Measurements from ENCODE around the gene SLC35F4.
A peak's percentile ranks its signal among the peaks of the same experiment; 100 is the strongest.
"Not testable (repeated sequence)": the region's sequence is repeated elsewhere in the genome, so short reads cannot be mapped to it uniquely, and the experiment has no call there.

The SLC35F4 gene

DNA sequence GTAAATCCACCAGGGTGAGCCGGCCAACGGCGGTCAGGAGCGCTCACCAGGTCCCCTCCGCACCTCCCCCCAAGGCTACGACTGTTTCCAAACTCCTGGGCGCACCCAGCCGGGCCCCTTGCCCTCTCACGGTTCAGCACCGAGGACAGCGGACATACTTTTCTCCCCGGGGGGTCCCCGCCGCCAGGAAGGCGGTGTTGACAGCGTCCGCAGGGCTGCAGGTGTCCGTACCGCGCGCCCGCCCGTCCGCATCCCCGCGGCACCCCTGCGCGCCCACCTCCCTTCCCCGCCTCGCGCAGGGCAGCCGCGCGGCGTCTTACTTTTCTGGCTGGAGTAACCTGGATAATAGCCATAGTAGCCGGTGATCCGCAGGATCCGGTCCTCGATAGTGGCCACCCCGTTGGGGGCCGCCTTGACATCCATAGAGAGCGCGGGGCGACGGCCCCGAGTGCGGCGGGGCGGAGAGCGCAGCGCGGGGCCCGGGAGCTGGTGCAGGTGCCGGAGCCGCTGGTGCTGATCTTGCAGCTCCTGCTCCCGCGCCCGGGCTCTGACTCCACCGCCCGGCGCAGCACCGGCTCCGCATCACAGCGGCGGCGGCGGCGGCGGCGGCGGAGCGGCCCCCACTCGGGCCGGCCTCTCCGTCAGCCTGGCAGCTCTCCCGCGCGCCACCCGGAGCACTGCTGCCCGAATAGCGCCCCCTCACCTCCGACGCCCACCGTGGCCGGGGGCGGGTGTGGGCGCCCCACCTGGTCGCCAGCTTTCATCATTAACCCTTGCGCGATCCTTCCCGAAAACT, at the start of gene SLC35F4:
Gene SLC35F4 (minus strand): TSS at position 690 of the 796 bp plus-strand sequence.
- DNase-seq (ENCODE audit: low read depth): no peak

GRCh38 chr14:57909626-57910025, 43.7 kb upstream of the SLC35F4 start:
- DNase-seq (ENCODE audit: low read depth): no peak

DNA sequence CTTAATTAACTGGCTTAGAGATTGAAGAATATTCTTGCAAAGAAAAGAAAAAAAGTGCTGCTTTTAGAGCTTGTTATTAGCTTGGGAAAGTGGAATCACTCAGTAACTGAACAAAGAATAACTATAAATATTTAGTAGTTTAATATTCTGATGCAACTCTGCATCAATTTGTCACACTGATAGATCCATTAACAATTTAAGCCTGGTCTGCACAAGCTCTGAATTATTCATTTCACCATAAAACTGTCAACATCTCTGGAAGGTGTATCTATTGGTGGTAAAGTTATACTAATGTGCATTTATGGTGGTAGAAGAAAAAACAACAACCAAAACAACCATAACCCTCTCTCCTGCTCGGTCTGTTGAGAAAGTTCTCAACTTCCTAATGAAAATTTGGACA, 38.1 kb upstream of the SLC35F4 start:
- DNase-seq (ENCODE audit: low read depth): no peak

GRCh38 chr14:57898837-57899572, 33.1 kb upstream of the SLC35F4 start:
- DNase-seq (ENCODE audit: low read depth): no peak

GRCh38 chr14:57897144-57897748, 31.4 kb upstream of the SLC35F4 start:
- no peak for DNase-seq (ENCODE audit: low read depth)

DNA sequence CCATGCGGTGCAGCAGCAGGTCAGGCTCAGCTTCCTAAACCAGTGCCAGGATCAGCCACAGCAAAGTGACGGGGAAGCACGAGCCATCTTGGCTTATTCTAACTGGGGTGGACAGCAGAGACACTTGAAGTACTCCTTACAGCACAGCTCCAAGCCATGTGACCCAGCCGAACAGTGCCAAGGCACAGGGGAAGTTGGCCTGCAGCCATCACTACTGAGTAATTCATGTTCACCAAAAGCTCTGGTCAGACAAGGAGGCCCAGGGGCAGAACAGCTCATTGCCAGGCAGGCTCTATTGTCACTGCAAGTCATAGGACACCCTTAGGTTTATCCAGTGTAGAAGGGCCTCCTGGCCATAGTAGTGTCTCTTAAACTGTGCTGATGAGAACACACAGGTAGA, 23.4 kb upstream of the SLC35F4 start:
- peak; percentile 34 for DNase-seq (ENCODE audit: low read depth)

DNA sequence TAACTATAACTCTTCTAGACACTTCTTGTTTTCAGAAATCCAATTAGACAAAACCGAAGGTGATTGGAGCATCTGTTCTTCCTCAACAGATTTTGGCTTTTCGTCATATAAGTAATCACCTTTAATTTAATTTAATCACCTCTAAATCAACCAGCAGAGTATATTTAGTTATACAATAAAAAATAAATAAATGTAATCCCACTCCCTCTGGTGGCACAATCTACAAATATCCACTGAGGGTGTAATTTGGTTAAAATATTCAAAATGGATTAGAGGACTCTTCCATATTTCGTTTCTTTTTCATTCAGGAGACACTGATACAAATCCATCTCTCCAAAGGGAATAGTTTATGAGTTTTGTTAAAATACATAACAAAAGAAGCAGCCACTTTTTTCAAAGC, 18.3 kb upstream of the SLC35F4 start:
- no peak for DNase-seq (ENCODE audit: low read depth)

- DNase-seq (ENCODE audit: low read depth): peak; percentile 13
Measured at GRCh38 chr14:57883061-57883460, 17.2 kb upstream of the SLC35F4 start.

DNA sequence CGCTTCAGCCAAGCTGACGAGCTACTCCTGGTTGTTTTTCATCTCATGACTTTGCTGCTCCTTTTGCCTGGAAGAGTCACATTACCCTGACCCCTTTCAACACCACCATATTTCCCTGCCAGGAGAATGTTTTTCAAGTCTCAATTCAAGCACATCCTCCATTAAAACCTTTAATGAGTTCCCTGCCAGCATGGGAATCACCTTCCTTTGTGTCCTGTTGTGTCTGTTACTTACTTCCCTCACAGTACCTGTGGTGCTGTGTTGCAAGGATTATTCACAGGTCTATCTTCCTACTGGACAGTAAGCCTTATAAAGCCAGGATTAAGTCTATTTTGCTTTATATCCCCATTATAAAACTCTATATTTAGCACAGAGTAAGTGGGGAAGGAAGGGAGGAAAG, 13.6 kb upstream of the SLC35F4 start:
- DNase-seq (ENCODE audit: low read depth): no peak

- DNase-seq (ENCODE audit: low read depth): no peak
Measured at GRCh38 chr14:57875985-57876384, 10.1 kb upstream of the SLC35F4 start.

- DNase-seq (ENCODE audit: low read depth): no peak
Measured at GRCh38 chr14:57875296-57875695, 9.4 kb upstream of the SLC35F4 start.

- no peak for DNase-seq (ENCODE audit: low read depth)
Measured at GRCh38 chr14:57871459-57872080, 5.7 kb upstream of the SLC35F4 start.

DNA sequence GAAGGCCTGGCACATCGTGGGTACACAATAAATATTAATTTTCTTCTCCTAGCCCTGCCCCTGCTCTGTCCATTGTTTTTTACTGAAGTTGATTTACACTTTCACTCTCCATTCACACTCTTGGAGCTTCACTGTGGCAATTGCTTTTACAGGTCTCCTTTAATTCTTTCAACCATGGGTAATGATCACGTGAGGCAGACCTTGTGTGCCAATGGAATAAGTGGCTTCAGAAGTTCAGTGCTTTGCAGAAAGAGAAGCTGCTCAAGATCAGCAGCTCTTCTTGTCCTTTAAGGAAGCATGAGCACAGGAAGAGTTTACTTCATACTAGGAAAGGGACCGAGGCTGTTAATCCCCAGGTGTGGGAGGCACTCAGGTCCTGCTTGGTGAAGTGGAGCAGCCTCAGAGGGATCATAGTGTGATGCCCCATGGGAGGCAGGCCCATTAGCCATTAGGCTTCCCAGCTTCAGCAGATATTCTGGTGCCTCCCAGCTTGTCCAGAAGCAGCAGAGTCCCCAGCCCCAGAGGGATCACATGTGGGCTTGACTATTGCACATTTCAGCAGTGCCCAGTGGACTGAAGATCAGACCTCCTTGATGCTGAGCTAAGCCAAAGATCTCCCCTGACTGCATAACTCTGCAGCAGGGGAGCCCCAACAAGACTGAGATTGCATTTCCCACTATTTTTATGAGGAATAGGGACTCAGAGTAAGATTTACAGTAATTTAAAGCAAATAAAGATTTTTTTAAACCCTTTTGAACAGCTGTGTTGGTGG, 5.0 kb upstream of the SLC35F4 start:
- DNase-seq (ENCODE audit: low read depth): no peak

DNA sequence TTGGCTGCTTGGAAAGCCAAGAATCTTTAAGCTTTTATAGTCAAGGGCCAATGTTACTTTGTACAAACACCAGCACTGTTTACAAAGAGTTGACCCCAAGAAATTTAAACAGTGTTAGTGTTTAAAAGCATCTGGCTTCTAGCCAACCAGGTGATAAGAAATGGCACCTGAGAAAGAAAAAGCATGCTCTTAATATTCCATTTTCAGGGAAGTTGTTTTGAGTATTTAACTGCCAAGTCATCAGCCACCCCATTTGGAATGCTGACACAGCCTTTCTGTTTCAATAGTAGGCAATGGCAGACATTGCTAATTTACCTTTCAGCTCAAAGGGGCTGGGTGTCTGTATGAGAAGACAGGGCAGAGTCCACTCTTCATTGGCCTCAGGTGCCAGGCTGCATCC, 3.7 kb upstream of the SLC35F4 start:
- no peak for DNase-seq (ENCODE audit: low read depth)

DNA sequence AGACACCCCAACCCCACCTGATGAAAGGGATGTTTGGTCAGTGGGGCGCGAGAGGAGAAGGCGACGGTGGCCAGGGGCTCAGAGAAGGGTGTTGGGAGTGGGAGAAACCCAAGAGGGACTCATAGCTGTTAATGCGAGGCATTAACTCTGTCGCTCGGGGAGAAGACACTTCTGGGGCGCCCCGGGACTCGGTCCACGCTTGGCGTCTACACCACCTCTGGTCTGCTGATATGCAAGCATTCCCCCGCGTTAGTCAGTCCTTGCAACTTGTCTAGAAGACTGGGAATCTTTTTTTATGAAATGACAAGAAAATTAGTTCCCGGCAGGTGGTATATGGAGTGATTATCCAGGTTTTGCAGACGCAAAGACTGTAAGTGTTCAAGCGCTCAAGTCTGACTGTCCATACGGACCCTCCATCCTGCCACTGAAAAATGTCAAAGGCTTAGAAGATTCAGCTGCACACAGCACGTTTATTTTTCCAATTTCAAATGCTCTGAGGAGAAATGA, 360 bp upstream of the SLC35F4 start:
- no peak for DNase-seq (ENCODE audit: low read depth)

DNA sequence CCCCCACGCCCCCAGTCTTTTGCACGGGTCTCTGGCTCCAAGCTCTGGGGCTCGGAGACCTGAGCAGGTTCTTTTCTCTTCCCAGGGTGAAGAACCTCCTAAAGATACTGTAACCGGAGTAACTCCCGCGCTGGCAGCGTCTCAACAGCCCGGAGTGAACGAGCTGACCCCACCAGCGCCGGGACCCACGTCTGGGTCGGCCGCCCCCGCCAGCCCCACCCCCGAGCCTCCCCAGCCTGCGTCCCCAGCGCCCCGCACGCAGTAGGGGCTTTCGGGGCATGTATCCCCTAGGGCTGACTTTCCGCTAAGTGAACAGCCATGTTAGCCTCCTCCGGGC, 858 bp downstream of the SLC35F4 start:
- DNase-seq (ENCODE audit: low read depth): no peak

- no peak for DNase-seq (ENCODE audit: low read depth)
Measured at GRCh38 chr14:57864659-57865058, 1.2 kb downstream of the SLC35F4 start.

GRCh38 chr14:57863471-57863870, 2.4 kb downstream of the SLC35F4 start:
- no peak for DNase-seq (ENCODE audit: low read depth)

DNA sequence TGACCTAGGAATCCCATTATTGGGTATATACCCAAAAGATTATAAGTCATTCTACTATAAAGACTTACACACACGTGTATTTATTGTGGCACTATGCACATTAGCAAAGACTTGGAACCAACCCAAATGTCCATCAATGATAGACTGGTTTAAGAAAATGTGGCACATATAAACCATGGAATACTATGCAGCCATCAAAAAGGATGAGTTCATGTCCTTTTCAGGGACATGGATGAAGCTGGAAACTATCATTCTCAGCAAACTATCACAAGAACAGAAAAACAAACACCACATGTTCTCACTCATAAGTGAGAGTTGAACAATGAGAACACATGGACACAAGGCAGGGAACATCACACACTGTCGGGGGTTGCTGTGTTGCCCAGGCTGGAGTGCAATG, 10.2 kb downstream of the SLC35F4 start:
- DNase-seq (ENCODE audit: low read depth): not testable (repeated sequence)

DNA sequence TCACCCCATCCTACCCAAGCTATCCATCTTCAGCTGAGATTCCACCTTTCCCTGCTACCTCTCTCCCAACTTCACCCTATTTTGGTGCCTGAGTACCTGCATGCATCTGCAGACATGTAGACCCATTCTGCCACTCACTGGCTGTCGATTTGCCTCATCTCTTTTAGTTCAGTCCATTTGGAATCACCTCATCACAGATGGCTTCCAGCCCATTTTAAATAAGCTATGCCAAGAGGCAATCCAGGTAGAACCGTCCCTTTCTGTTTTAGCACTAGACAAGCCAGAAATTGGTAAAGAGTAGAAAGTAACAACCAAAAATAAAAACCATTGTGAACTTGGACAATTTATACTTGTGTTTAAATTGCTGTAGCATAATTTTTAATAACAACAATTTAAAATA, 11.3 kb downstream of the SLC35F4 start:
- no peak for DNase-seq (ENCODE audit: low read depth)

- no peak for DNase-seq (ENCODE audit: low read depth)
Measured at GRCh38 chr14:57851354-57851753, 14.5 kb downstream of the SLC35F4 start.

DNA sequence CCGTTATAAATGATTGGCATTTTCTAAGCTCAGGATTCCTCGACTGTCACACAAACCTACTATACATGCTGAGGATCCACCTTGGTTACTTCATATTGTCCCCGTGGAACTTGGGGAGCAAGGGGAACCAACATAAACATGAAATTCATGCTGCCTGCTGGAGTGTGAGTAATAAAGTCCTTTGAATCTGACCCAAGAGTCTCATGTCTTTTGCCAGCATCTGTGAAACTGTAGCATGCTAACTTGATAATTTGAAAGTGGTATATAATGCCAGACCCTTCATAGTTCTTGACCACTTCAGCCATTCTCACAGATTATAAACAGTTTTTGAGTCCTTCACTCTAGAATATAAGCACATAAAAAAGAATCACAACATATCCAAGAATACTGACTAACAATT, 17.1 kb downstream of the SLC35F4 start:
- DNase-seq (ENCODE audit: low read depth): no peak
